ENCODE data around the gene BCAS3.

The BCAS3 gene

DNA sequence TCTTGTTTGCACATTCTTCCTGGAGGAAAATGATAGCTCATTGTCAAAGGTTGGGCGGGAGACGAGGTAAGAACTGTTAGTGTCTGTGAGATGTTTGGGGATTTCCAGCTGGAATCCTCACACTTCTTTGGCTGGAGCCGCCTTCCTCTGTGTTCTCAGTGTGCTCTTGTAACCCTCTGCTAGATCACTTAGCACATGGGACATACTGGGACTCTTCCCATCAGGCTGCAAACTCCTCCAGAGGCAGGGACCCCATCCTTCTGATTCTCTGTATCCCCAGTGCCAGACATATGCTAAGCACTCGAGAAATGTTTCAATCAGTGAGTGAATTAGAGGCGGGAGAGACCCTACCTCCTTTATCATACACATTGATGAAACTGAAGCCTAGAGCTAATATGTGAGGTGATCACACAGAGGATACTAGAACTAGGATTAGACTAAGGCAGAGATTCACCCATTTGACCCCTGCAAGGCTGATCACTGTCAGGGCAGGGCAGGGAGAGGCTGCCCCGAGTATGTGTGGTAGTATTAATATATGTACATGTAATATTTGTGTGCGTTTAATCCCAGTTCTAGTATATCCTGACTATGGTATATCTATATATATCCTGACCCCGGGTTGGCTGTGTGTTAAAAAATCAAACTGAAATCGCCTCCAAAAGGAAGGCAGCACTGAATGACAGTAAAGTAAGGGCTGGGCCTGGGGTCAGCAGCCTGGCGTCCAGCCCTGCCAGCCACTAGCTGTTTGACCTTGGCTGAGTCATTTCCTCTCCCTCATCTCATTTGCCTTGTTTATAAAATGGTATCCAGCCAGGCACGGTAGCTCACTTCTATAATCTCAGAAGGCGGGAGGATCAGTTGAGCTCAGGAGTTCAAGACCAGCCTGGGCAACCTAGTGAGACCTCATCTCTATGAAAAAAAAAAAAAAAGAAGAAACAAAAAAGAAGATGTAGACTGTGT, 646.5 kb downstream of the BCAS3 start:
- H3K9ac ChIP-seq, result no peak overlapping the region
- no peak overlapping the region for H3K4me3 ChIP-seq
- peaks cover 25% of the 10 kb centered on the region for H3K4me1 ChIP-seq
- H3K4me2 ChIP-seq, result no peak overlapping the region
- H3K27me3 ChIP-seq, result no peaks in the 10 kb centered on the region
- no peaks in the 10 kb centered on the region for H3K9me3 ChIP-seq
- TF ChIP-seq Cebpa-rat (IDR thresholded peaks at IDR 0.05), result no peak
- no peak overlapping the region for H3K27ac ChIP-seq
- H4K20me1 ChIP-seq, result no peaks in the 10 kb centered on the region
- H3K36me3 ChIP-seq, result no peaks in the 10 kb centered on the region

DNA sequence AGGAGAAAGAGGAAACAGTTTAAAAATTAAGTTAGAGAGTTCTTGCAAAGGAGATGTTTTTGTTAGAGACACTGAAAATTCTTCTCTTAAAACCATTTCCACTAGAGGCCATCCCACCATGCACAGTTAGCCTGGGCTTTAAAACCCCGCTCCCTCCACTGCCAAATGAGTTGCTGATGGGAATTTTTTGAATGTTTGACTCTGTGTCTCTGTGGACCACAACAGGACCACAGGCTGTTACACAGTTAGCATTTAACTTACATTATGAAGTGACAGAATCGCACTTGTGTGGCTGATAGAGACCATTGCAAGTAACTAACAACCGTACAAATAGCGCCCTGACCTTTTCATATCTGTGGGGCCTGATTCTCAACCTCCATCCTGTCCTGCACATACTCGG, 647.3 kb downstream of the BCAS3 start:
- H3K4me3 ChIP-seq, result no peak overlapping the region
- peaks cover 25% of the 10 kb centered on the region for H3K4me1 ChIP-seq
- H3K4me2 ChIP-seq, result no peak overlapping the region
- H3K9ac ChIP-seq, result no peak overlapping the region
- no peak for TF ChIP-seq Cebpa-rat (IDR thresholded peaks at IDR 0.05)
- no peaks in the 10 kb centered on the region for H3K36me3 ChIP-seq
- no peaks in the 10 kb centered on the region for H4K20me1 ChIP-seq
- H3K27ac ChIP-seq, result no peak overlapping the region
- H3K27me3 ChIP-seq, result no peaks in the 10 kb centered on the region
- H3K9me3 ChIP-seq, result no peaks in the 10 kb centered on the region

DNA sequence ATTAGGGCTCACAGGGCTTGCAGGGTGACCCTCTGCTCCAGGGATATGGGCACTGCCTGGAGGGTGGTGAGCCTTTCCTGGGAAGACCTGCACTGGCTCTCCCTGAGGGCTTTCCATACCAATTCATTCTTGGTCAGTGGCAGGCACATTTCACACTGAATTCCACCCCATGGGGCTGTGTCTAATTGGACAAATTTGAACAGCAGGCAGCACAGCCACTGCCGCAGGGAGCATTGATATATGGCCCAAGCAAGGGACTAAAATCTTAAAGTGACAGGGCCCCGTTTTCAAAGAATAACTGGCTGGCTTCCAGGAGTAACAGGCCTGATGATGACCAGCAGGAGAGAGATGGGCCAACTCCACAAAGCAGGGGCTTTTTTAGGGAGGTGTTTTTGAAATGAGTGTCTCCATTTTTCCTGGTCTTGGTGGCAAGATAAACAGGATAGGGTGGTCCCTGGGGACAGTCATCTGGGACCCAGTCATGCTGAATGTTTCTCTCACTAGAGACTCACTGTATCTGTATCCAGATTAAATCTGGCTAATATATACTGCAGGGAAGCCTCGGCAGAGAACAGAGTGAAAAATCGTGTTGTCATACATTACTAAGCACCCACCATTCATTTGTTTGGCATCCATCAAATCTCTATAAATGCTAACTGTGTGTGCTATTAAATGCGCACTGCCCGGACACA, 647.9 kb downstream of the BCAS3 start:
- Histone ChIP-seq H3K4me3 (no peak overlapping the region), H4K20me1 (no peaks in the 10 kb centered on the region)

DNA sequence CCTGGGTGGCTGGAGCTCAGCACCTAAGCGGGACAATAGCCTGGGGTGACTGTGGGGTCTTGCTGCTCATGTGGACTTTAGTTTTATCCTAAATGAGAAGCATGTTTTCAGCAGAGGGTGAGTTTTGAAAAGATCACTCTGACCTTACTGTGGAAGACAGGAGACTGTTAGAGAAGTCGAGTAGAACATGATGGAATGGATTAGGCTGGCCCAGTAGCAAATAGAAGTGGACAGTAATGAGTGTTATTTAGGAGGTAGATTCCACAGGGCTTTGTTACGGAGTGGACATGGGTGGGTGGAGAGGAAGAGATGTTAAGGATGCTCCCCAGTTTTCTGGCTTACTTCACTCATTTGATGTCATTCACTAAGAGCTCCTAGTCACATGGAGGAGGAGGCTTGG, 648.7 kb downstream of the BCAS3 start:
- Histone ChIP-seq H3K27me3 (no peaks in the 10 kb centered on the region), H3K4me2 (peak overlapping the region; percentile 20; the same call in 1 of the 2 replicates), H3K36me3 (no peaks in the 10 kb centered on the region), H3K27ac (no peak overlapping the region), H4K20me1 (no peaks in the 10 kb centered on the region), H3K9ac (no peak overlapping the region), H3K4me3 (no peak overlapping the region), H3K4me1 (peaks cover 25% of the 10 kb centered on the region), H3K9me3 (no peaks in the 10 kb centered on the region)
- no peak for TF ChIP-seq Cebpa-rat (IDR thresholded peaks at IDR 0.05)

More for the DNA sequence above, 647.9 kb downstream of the BCAS3 start:
- Histone ChIP-seq H3K27ac (no peak overlapping the region), H3K4me2 (peak overlapping the region; percentile 20), H3K4me1 (peaks cover 25% of the 10 kb centered on the region), H3K9ac (no peak overlapping the region), H3K36me3 (no peaks in the 10 kb centered on the region), H3K9me3 (no peaks in the 10 kb centered on the region), H3K27me3 (no peaks in the 10 kb centered on the region)
- no peak for TF ChIP-seq Cebpa-rat (IDR thresholded peaks at IDR 0.05)

DNA sequence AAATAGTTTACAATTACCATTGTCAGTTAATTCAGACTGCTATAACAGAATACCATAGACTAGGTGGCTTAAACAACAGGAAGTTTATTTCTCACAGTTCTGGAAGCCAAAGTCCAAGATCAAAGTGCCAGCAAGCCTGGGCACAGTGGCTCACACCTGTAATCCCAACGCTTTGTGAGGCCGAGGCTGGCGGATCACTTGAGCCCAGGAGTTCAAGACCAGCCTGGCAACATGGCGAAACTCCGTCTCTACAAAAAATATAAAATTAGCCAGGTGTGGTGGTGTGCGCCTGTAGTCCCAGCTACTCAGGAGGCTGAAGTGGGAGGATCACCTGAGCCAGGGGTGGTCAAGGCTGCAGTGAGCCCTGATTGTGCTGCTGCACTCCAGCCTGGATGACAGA, 650.7 kb downstream of the BCAS3 start:
- TF ChIP-seq Cebpa-rat (IDR thresholded peaks at IDR 0.05), result no peak
- H3K9me3 ChIP-seq, result no peaks in the 10 kb centered on the region
- H4K20me1 ChIP-seq, result no peaks in the 10 kb centered on the region
- H3K27me3 ChIP-seq, result no peaks in the 10 kb centered on the region
- H3K4me3 ChIP-seq, result no peak overlapping the region
- no peaks in the 10 kb centered on the region for H3K36me3 ChIP-seq
- no peak overlapping the region for H3K27ac ChIP-seq
- H3K4me1 ChIP-seq, result peaks cover 16% of the 10 kb centered on the region
- no peak overlapping the region for H3K9ac ChIP-seq
- H3K4me2 ChIP-seq, result no peak overlapping the region

DNA sequence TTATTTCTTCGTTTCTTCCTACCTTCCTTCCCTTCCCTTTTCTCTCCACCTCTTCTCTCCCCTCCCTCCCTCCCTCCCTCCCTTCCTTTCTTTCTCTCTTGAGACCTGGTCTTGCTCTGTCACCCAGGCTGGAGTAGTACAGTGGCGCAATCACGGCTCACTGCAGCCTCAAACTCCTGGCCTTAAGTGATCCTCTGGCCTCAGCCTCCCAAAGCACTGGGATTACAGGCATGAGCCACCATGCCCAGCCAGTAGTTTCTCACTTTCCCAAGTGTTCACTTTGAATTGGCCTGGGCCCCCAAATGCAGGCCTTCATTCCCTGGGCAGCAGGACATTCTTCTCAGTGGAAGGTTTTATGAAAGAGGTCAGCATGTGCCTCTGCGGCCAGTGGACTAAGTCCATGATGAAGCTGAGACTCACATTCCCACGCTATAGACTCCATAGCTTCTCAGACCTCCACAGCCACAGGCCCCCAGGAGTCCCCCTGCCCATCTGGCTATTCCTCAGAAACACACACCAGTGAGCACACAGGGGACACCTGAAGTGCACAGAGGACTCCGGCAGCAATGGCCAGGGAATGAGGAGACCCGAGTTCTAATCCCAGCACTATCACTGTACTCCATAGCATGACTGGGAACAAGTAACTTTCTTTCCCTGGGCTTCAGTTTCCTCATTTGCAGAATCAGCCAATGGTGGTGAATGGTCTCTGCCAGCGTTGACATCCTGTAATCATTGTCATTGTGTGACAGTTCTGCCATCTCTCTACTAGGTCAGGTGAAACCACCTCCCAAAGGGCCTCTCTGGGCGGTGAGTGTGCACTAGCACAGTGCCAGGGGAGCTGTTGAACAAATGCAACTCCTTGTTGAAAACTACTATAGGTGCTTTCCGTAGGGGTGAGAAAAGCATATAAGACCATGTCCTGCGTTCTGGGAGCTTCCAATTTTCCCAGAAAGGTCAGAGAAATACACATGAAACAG, 652.8 kb downstream of the BCAS3 start:
- H3K4me3 ChIP-seq, result no peak overlapping the region
- H3K36me3 ChIP-seq, result no peaks in the 10 kb centered on the region
- TF ChIP-seq Cebpa-rat (IDR thresholded peaks at IDR 0.05), result no peak
- H3K9me3 ChIP-seq, result no peaks in the 10 kb centered on the region
- no peak overlapping the region for H3K4me2 ChIP-seq
- H3K9ac ChIP-seq, result no peak overlapping the region
- H3K27ac ChIP-seq, result no peak overlapping the region
- peaks cover 8% of the 10 kb centered on the region for H3K4me1 ChIP-seq
- H3K27me3 ChIP-seq, result no peaks in the 10 kb centered on the region
- no peaks in the 10 kb centered on the region for H4K20me1 ChIP-seq

DNA sequence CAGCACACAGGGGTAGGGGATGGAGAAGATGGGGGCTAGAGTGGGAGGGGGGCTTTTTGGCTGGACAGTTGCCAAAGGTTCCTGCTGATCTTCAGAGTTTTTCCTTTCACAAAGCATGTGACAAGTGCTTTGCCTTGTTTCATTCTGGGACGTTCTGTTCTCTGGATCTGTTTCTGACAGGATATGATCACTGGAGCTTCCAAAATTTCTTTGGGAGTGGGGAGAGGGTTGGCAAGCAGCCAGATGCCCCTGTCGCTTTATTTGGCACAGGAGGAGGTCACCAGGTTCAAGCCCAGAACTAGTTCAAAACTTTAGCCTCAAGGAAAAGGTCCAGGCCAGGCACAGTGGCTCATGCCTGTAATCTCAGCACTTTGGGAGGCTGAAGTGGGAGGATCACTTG, 653.5 kb downstream of the BCAS3 start:
- Histone ChIP-seq H3K9ac (no peak overlapping the region), H3K4me3 (no peak overlapping the region), H3K4me1 (peaks cover under 1% of the 10 kb centered on the region; the same call in 1 of the 2 replicates), H3K4me2 (no peak overlapping the region), H4K20me1 (no peaks in the 10 kb centered on the region), H3K27me3 (no peaks in the 10 kb centered on the region), H3K9me3 (no peaks in the 10 kb centered on the region), H3K27ac (no peak overlapping the region), H3K36me3 (no peaks in the 10 kb centered on the region)
- no peak for TF ChIP-seq Cebpa-rat (IDR thresholded peaks at IDR 0.05)

DNA sequence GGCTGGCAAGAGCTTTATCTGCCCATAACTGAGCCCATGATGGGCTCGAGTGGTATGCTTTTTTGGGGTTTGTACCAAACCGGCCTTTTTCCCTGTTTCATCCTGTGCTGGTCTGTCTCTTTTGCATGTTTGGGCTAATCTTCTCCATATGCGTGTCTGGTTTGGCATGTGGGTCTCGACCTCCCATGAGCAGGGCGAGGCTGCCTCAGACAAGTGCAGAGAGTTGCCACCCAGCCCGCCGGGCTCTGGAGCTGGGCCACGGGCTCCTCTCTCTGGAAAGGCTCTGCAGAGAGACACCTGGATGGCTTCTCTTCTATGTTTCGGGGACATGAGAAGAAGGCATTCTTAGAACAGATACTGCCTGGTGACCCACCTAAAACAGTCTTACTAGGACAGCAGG, 654.2 kb downstream of the BCAS3 start:
- Histone ChIP-seq H3K27me3 (no peaks in the 10 kb centered on the region), H3K9ac (no peak overlapping the region), H3K27ac (no peak overlapping the region), H3K9me3 (no peaks in the 10 kb centered on the region), H4K20me1 (no peaks in the 10 kb centered on the region), H3K36me3 (no peaks in the 10 kb centered on the region), H3K4me1 (no peaks in the 10 kb centered on the region), H3K4me3 (no peak overlapping the region), H3K4me2 (no peak overlapping the region)
- TF ChIP-seq Cebpa-rat (IDR thresholded peaks at IDR 0.05), result no peak

DNA sequence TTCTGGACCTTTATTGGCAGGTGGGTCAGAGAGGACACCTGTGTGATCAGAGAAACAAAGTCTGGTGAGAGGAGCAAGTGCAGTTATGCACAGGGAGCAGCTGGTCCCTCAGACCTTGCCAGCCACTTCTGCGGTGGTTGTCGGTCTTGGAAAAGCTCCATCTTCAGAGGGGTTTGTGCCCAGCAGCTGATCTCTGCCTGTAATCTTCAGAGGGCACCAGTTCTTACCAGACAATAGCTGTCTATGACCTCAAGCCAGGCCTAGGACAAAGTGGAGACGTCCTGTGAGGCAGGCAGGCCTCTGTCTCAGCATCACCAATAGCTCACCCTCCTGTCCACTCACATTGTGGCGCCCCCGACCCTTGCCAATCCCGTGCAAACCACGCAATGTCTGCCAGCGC, 655.5 kb downstream of the BCAS3 start:
- Histone ChIP-seq H3K27me3 (no peaks in the 10 kb centered on the region), H3K9me3 (no peaks in the 10 kb centered on the region), H3K4me1 (no peaks in the 10 kb centered on the region), H3K4me3 (no peak overlapping the region), H3K36me3 (no peaks in the 10 kb centered on the region), H3K4me2 (no peak overlapping the region), H4K20me1 (no peaks in the 10 kb centered on the region), H3K9ac (no peak overlapping the region), H3K27ac (no peak overlapping the region)
- no peak for TF ChIP-seq Cebpa-rat (IDR thresholded peaks at IDR 0.05)

Measured in BLaER1 (cell line).